HG03280 (cell line): ENCODE data around the gene CWF19L1.
A peak's percentile ranks its signal among the peaks of the same experiment; 100 is the strongest.

Source experiments
- ATAC-seq: cut with Tn5 transposase; IDR thresholded peaks from one replicate; pipeline ENCODE4 v1.9.1; 2021; ENCODE audit warnings: mild to moderate bottlenecking, moderate library complexity; ENCODE audit not compliant: unreplicated experiment

Gene CWF19L1

DNA sequence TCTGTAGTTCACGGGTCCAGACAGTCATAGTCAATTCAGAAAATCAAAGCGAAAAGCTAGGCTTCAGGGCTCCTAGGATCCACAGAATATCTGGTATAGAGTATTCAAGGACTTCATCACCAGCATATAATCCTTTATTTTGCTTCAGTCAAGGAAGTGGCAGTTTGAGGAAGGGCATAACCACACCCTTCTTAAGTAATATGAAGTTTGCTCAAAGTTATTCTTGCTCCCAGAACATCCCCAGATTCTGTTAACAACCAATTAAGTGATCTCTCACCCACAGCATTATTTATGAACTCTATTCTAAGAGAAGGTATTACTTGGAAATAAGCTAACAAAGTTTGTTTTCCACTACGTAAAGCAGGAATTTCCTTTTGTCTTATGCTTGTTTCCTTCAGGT lies 13.2 kb downstream of the CWF19L1 start:
- no peak for ATAC-seq

DNA sequence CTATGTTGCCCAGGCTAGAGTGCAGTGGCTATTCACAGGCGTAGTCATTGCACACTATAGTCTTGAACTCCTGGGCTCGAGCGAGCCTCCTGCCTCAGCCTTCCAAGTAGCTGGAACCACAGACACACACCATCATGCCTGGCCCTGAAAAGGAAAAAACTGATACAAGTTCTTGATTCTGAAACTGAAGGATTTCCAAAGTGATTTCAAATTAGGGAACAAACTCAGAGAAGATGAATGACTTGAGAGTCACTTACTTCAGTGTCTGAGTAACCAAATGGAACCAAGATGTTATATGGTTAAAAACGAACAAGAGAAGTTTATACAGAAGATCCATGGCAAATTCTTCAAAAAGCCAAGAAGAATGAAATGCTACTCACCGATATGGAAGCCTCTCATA lies 14.4 kb downstream of the CWF19L1 start:
- no peak for ATAC-seq

DNA sequence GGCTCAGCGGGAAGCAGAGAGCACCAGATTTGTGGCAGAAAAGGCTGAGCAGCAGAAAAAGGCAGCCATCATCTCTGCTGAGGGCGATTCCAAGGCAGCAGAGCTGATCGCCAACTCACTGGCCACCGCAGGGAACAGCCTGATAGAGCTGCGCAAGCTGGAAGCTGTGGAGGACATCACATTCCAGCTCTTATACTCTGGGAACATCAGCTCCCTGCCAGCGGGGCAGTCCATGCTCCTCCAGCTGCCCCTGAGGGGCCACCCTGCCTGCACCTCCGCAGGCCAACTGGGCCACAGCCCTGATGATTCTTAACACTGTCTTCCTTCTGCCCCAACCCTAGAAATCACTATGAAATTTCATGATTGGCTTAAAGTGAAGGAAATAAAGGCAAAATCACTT lies 18.6 kb downstream of the CWF19L1 start:
- ATAC-seq, result no peak

DNA sequence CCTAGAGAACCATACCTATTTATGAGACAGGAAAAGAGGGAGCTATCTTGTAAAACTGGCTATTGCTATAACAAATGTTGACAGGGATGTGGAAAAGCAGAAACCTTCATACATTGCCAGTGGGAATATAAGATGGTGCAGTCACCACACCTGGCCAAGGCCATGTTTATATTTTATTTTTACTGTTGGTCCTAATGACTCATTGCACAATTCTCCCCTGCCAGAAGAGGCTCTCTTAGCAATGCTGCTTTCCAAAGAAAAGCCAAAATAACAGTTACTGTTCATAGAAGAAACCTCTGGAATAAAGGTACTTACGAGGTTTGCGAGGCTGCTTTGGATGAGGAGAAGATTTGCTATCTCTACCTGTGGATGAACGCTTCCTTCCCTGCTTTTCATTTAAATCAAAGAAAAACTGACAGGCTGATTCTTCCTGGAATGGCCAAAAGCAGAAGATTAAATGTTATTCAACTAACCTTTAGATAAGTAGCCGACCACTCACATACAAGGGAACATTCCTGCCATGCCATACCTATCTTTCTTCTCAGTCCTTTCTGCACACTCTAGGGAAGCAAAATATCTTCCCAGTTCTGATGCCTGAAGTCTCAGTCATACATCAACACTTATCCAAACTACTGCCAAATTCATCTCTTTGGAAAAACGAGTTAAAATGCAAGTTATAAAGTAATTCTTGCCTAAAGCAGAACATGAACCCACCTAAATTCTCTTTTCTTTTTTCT lies 21.8 kb downstream of the CWF19L1 start:
- no peak for ATAC-seq

DNA sequence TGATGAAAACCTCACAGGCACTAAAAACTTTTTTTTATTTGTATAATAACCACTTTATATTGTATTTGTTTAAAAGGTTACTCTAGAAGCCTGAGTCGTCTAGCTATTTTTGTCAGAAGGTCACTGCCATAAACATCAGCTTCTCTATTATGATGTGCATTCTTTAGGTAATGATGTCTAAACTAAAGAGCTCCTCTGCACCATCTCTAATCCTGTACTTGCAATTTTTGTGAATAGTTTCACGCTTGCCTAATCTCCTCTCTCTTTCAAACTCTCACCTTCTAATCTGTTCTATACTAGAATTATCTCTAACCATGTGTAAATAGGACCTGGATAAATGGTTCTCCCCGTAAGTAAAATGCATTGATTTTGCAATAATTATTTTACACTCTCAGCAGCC lies 27.6 kb downstream of the CWF19L1 start:
- no peak for ATAC-seq

DNA sequence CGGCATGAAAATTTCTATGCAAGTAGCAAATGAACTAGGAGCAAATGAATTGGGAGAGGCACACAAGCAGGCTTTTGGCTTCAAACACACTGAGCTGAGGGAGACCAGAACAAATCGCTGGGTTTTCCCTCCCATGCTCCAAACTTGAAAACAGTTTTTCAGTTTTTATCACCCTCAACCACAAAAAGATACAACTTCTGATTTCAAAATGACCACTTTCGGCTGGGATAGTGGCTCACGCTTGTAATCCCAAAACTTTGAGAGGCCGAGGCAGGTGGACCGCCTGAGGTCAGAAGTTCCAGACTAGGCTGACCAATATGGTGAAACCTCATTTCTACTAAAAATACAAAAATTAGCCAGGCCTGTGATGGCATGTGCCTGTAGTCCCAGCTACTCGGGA lies 29.0 kb downstream of the CWF19L1 start:
- no peak for ATAC-seq

DNA sequence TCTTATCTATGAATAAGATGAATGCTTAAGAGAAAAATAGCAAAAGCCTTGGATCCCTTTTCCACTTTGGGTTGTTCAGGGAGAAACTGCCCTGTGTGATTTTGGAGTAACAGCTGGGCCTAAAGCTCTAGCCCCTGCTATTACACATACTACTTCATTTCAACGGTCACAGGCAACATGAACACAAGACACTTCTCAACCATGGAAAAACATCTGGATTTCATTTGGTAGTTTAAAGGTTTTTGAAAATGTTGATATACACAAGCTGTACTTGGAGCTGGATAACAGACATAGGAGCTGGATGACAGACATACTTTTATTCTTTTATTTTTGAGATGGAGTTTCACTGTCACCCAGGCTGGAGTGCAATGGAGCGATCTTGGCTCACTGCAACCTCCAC lies 35.3 kb downstream of the CWF19L1 start:
- ATAC-seq, result no peak

DNA sequence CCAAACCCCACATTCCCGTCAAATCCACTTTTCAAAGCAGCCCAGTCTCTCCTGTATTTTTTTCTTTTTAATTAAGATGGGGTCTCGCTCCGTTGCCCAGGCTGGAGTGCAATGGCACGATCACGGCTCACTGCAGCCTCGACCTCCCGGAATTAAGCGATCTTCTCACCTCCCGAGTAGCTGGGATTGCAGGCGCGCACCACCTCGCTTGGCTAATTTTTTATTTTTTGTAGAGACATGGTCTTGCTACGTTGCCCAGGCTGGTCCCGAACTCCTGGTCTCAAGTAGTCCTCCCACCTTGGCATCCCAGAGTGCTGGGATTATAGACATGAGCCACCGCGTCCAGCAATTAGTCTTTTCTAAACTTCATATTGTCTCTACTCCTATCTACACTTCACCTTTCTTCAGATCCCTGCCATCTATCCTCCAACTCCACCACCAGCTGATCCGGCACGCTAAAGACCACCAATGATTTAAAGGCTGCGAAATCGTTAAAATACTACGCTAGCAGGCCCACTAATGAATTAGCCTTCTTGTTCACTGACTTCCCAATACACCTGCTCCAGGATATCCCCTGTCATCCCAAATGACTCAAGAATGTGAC lies 37.5 kb downstream of the CWF19L1 start:
- ATAC-seq, result no peak

DNA sequence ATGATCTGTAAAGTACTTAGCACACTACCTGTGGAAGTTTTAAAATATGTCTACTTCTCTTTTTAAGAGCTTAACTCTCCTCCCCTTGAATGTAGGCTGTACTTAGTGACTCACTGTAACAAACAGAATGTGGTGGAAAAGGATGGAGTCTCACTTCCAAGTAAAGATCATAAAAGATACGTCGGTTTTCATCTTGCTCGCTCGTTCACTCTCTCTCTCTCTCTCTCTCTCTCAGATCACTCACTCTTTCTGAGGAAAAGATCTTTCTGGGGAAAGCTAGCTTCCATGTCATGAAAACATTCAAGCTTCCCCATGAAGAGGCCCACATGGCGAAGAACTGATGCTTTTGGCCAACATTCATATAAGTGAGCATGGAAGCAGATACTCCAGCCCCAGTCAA lies 43.6 kb downstream of the CWF19L1 start:
- no peak for ATAC-seq

DNA sequence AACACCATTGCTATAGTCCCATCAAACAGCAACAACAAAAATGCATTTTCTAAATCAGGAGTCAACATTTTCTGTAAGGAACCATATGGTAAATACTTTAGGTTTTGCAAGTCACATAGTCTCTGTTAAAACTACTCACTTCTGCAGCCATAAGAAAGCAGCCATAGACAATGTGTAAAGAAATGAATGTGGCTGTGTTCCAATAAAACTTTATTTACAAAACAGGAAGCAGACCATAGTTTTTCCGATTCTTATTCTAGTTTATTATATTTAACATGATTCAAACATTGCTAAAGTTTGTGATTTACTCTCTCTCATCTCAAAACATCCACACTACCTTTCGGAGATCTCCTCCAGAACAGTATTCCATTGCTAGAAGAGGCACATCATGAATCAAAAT lies 44.9 kb downstream of the CWF19L1 start:
- ATAC-seq, result no peak

DNA sequence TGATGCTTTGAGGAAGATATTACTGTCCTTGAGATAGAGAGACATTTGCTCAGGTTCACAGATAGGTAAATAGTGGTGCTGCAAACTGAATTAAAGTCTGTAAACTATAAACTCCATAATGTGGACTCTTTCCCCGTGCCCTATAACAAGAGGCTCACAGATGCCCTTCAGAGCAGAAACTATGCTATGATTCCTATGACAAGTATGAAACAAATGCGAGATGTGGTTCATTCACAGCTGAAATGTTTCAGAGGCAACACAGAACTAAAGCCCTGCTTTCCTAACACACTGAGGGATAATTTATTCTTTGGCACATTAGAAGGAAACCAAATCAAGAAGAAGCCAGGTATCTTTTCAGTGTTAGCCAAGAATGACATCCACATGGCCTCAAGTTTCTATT lies 51.4 kb downstream of the CWF19L1 start:
- no peak for ATAC-seq

DNA sequence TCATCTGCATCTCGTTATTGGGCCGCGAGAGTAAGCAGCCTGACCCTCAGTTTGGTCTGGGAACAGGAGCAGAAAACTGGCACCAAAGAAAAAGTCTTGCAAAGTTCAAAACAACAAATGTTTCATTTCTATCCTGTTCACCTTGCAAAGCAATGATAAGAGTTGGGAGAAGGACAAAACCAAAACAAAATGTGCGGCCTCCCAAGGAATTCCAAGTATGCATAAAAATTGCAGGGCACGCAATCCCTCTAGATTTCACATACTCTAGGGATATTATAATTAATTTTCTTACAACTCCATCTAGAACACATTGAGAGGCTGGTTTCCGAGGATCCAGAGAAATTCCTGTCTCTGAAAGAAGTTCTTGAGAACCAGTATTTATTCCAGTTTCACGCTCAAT lies 58.1 kb downstream of the CWF19L1 start:
- ATAC-seq, result no peak

DNA sequence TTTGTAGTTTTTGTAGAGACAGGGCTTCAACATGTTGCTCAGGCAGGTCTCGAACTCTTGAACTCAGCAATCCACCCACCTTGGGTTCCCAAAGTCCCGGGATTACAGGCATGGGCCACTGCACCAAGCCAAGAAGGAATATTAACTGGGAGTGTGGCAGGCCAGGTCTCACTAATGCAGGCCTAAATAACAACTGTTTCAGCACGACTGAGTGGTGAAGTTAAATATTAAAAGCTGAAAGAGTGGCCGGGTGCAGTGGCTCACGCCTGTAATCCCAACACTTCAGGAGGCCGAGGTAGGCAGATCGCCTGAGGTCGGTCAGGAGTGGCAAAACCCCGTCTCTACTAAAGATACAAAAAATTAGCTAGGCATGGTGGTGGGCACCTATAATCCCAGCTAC lies 59.2 kb downstream of the CWF19L1 start:
- no peak for ATAC-seq

DNA sequence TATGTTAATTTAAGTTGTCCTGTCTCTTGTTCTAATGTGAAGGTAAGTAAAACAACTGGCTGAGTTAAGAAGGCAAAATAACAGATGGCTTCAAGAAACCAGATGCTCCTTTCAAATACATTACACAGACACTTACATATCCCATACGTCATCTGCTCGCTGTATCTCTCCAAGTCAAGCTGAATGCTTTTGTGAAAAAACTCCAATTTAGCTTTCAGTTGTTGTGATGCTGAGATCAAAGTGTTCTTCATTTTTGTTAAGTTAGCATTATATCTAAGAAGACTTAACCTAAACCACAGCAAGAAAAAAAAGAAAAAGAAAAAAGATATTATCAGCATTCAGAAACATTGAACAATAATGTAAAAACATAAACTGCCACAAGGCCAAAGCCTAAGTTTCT lies 63.1 kb downstream of the CWF19L1 start:
- no peak for ATAC-seq

DNA sequence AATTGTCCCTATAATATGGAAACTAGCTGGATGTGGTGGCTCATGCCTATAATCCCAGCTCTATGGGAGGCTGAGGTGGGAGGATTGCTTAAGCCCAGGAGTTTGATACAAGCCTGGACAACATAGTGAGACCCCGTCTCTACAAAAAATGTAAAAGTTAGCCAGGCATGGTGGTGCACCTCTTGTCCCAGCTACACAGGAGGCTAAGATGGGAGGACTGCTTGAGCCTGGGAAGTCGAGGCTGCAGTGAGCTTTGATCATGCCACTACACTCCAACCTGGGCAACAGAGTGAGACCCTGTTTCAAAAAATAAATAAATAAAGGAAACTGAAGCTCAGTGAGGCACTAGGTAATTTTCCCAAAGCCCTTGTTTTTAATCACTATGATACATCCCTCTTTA lies 65.9 kb downstream of the CWF19L1 start:
- no peak for ATAC-seq

DNA sequence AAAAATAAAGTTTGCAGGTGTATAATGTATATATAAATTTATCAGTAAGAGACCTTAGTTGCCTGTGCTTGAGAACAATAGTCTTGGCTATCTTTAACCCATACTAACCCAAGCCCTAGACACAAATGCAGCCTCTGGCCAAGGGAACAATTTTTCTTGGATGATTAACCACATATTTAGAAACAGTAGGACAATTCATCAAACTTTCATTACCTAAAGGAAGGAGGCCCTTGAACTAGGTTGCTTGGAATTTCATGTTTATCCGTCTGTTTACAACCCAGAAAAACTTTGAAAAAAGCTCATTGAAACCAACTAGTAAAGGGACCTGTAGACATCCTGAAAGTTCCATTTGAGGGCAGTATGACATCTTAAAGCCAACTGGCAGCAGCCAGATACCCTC lies 72.7 kb downstream of the CWF19L1 start:
- ATAC-seq, result no peak

DNA sequence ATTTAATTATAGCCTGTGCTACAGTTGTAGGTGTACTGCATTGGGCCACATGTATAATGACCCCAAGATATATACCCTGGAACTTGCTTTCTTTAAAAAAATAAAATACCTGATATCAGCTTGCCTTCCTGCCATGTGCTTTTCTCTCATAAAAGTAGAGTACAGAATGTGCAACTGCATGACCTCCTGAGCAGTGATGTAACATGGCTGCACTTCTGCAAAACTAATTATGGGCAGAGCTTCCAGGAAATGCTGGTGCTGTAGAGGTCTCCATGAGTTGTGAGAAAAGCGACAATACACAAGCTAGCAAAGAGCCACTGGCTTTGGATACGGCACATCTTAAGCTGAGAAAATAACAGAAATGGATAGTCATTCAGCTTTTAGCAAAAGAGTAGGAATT lies 75.1 kb downstream of the CWF19L1 start:
- no peak for ATAC-seq

DNA sequence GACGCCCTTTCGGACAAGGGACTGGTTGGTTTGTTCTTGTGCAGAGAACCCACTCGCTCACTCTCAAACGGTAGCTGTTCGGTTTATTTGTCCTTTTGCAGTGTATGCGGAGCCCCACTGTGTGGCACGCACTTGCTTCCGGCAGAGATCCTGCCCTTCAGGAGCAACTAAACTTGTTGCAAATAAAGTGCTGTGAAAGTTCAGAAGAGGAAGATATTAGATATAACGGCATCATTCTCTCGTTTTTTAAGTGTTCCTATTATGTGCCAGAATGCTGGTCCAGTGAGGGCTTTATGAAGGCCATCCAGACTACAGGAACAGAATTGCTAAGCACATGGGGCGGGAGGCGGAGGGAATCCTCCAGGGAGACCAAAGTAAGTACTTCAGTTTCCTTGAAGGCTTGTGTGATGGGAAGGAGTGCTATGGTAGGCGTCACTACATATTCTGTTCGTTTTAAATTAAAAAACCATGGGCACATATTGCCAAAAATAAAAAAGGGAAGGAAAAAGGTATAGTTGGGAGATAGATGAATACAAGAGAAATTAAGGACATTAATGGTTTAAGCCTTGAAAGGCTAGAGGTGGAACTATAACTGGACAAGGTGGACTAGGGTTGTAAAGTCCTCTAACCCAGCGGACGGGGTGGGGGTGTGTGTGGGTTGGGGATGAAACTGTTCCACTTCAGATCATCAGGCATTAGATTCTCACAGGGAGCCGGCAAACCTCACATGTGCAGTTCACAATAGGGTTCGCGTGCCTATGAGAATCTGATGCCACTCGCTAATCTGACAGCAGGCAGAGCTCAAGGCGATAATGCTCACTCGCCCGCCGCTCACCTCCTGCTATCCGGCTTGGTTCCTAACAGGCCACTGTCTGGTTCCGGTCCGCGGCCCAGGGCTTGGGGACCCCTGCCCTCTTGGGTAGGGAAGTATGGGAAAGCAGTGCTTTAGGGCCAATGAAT lies 80.9 kb downstream of the CWF19L1 start:
- peak; percentile 53 for ATAC-seq

DNA sequence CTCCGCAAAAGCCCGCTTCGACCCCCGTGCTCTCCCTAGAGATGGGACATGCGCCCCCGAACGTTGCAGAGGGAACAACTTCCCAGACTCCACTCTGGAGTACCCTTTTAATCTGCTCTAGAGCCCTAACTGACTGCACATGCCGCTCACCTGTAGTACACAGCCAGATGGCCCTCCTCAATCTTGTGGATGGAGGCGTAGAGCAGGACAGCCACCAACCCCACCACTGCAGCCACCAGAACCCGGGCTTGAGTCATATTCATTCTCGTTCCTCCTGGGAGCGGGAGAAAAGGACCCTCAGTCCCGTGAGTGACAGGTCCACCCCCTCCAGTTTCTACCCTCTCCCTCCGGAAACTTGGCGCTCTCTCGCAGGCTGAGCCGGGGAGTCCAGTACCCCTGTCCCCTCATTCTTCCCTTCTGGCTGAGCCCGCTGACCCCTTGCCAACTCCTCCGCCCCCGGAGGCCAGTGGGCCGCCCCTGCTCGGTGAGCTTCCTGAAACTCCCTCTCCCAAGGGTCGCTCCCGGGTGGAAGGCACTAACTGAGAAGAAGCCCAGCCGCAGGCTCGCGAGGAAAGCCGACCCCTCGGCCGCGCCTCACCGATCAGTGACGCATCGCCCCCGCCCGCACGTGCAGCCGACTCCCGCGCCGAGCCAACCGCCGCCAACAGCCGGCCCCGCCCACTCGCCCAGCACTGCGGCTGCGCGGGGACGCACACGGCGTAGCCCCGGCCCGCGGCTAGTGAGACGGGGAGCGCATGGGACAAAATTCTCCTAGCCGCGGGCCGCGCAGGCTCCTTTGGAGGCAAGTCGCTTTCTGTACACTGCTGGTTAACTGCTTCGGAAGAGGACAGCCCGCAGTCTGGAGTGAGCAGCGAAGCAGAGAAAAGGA lies 81.8 kb downstream of the CWF19L1 start, which contains the start of gene ERLIN1:
ERLIN1 (minus strand) TSS at position 666 of the 889 bp plus-strand sequence; CDS start at position 263, 403 bp downstream.
- peak; percentile 84 for ATAC-seq

DNA sequence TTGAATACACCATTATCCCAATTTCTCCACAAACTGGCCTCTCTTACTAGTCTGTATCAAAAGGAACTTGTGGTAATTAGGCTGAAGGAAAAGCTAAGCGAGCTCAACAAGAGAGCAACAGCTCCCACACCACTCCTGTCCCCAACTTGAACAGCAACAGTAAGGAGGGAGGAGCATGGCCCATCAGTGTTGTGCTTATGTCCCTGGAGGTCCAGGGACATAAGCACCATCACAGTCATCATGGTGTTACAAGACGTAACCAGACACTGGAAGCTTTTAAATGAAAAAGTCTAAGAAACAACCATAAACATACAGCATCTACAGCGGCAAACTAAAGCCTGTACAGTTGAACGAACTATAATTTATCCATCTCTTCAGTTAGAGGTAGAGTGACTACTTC lies 82.6 kb downstream of the CWF19L1 start:
- no peak for ATAC-seq

DNA sequence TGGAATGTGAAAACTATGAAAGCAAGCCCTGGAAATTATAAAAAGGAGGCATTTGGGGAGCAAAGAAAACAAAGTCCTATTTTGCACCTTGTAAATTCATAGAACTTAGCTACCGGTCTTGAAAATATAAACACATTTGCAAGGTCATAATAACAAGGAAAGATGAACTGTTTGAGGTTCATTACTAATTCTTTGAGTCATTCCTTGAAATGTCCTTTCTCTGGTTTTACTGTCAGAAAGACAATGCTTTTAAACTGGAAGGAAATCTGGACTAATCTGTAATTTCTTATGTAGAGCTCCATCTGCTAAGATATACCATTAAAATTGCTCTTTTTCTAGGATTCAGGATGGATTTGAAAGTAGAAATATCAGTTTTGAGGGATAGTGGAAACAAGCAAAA lies 83.0 kb downstream of the CWF19L1 start:
- no peak for ATAC-seq
